Activated naive CD8-positive, alpha-beta T cell (primary cell): Measurements from ENCODE around the gene HERC2.
"Not testable (repeated sequence)": the region's sequence is repeated elsewhere in the genome, so short reads cannot be mapped to it uniquely, and the experiment has no call there.

ENCODE experiments used
- H3K27ac Mint-ChIP-seq: one replicate; pipeline ENCODE4 v1.8.0; 2021; ENCODE audit warnings: mixed read lengths
- H3K27me3 Mint-ChIP-seq: one replicate; pipeline ENCODE4 v1.8.0; 2021; ENCODE audit warnings: mixed read lengths
- H3K36me3 Mint-ChIP-seq: one replicate; pipeline ENCODE4 v1.8.0; 2021; ENCODE audit warnings: mixed read lengths
- H3K4me1 Mint-ChIP-seq: one replicate; pipeline ENCODE4 v1.8.0; 2021; ENCODE audit warnings: low read depth, mixed read lengths
- H3K4me3 Mint-ChIP-seq: one replicate; pipeline ENCODE4 v1.8.0; 2021; ENCODE audit warnings: mild to moderate bottlenecking, mixed read lengths
- H3K9me3 Mint-ChIP-seq: one replicate; pipeline ENCODE4 v1.8.0; 2021; ENCODE audit warnings: low read depth, mixed read lengths

HERC2 gene

DNA sequence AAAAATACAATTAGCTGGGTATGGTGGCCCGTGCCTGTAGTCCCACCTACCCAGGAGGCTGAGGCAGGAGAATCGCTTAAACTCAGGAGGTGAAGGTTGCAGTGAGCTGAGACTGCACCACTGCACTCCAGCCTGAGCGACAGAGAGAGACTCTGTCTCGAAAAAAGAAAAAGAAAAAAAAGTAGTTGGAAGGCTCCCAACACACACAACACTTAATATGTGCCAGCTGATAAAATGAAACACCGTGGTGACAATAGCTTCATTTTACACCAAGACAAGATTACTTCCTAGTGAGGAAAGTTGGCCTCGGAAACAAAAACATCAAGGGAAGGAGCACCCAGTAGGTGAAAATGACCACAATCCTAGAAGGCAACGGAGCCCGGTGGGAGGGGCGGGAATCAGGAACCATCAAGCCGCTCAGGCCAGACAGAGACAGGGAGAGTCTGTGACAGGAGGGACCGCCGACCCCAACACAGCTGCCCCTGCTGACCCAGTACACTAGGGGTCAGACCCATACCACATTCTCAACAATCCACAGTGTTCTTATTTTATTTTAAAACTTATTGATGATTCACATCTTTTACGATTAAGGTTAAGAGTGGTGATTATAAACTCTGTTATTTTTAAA is 168.4 kb downstream of the HERC2 start:
- Mint-ChIP-seq H3K27me3 (no peaks in the 10 kb centered on the region), H3K9me3 (no peaks in the 10 kb centered on the region), H3K36me3 (peaks cover 6% of the 10 kb centered on the region), H3K27ac (no peak overlapping the region), H3K4me3 (no peak overlapping the region), H3K4me1 (peaks cover 11% of the 10 kb centered on the region)

- H3K4me1 Mint-ChIP-seq: peaks cover 17% of the 10 kb centered on the region
- not testable (repeated sequence) for H3K36me3 Mint-ChIP-seq, H3K9me3 Mint-ChIP-seq, H3K27me3 Mint-ChIP-seq, H3K4me3 Mint-ChIP-seq
- peak overlapping the region; percentile 50 for H3K27ac Mint-ChIP-seq
Observed at GRCh38 chr15:28152538-28152923, 169.4 kb downstream of the HERC2 start.

GRCh38 chr15:28151864-28152537 is 170.0 kb downstream of the HERC2 start:
- H3K9me3 Mint-ChIP-seq, H3K4me3 Mint-ChIP-seq, H3K36me3 Mint-ChIP-seq, H3K27me3 Mint-ChIP-seq: not testable (repeated sequence)
- Mint-ChIP-seq H3K27ac (peak overlapping the region; percentile 50), H3K4me1 (peaks cover 17% of the 10 kb centered on the region)

GRCh38 chr15:28147801-28148200 is 174.2 kb downstream of the HERC2 start:
- H3K27ac Mint-ChIP-seq: peak overlapping the region; percentile 76
- no peaks in the 10 kb centered on the region for H3K9me3 Mint-ChIP-seq
- peaks cover 40% of the 10 kb centered on the region for H3K4me1 Mint-ChIP-seq
- no peaks in the 10 kb centered on the region for H3K27me3 Mint-ChIP-seq
- H3K4me3 Mint-ChIP-seq: no peak overlapping the region
- H3K36me3 Mint-ChIP-seq: peaks cover 26% of the 10 kb centered on the region

DNA sequence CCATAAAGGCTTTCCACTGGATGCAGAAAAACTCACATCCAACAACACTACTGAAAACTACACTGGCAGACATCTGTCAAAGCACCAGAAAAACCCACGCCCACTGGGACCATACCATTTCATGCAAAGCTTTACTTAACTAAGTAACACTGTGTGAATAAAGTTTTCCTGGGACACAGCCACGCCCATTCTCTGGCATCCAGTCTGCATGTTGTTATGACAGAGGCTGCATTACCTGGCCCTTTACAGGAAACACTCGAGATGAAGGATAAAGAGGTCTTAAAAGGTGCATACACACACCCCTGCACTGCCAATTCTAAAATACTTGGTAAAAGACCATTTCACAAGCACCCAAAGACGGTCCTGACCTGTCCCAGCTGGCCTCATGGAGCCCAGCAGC is 176.6 kb downstream of the HERC2 start:
- not testable (repeated sequence) for H3K27ac Mint-ChIP-seq, H3K9me3 Mint-ChIP-seq, H3K4me3 Mint-ChIP-seq, H3K27me3 Mint-ChIP-seq
- H3K4me1 Mint-ChIP-seq: peaks cover 32% of the 10 kb centered on the region
- H3K36me3 Mint-ChIP-seq: peaks cover 31% of the 10 kb centered on the region

DNA sequence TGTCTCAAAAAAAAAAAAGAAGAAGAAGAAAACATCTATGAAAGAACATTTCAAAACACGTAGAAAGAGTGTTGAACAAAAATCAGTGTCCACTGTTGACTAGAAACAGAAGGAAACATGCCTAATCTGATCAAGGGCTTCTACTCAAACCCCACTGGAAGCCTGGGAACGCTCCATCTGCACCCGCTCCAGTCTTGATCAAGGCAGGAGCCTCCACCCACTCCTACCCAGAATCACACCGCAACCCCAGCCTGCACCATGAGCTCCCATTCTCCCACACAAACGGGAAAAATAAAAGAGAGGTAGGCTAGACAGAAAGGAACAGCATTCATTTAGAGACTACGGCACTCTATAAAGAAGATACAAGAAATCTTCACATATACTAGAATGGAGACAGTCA is 181.9 kb downstream of the HERC2 start:
- no peaks in the 10 kb centered on the region for H3K9me3 Mint-ChIP-seq
- H3K4me3 Mint-ChIP-seq: no peak overlapping the region
- H3K27ac Mint-ChIP-seq: peak overlapping the region; percentile 12
- H3K4me1 Mint-ChIP-seq: peaks cover 49% of the 10 kb centered on the region
- H3K36me3 Mint-ChIP-seq: peaks cover 42% of the 10 kb centered on the region
- no peaks in the 10 kb centered on the region for H3K27me3 Mint-ChIP-seq

- peaks cover 44% of the 10 kb centered on the region for H3K36me3 Mint-ChIP-seq
Observed at GRCh38 chr15:28137408-28138039, 184.5 kb downstream of the HERC2 start.

DNA sequence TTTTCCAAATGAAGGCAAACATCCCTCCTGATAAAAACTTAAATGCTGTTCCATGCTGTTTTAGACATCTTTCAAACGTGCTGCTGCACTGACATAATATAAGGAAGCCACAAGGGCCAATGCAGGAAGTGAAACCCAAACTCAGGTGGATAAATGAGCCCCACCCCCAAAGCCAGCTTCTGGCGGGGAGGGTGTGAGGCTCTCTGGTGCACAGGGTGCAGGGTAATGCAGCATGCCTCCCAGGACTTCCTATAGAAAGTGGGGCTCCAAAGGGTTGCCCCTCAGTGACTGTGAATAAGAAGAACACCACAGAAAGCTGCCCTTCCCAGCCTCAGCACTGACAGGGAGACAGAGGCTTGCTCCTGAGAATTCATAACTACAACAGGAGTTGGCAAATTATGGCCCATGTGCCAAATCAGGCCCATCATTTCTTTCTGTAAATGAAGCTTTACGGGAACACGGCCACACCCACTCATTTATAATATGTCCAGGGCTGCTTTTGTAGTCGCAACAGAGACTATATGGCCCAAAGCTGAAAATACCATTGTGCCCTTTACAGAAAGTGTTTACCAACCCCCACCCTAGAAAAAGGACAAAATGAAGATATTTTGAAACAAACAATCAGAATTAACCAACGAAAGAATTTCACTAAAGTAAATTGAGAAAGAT is 185.6 kb downstream of the HERC2 start:
- peaks cover 57% of the 10 kb centered on the region for H3K4me1 Mint-ChIP-seq
- H3K4me3 Mint-ChIP-seq: peak overlapping the region; percentile 30
- peaks cover 38% of the 10 kb centered on the region for H3K36me3 Mint-ChIP-seq
- peak overlapping the region; percentile 79 for H3K27ac Mint-ChIP-seq
- H3K27me3 Mint-ChIP-seq, H3K9me3 Mint-ChIP-seq: not testable (repeated sequence)

More at GRCh38 chr15:28137408-28138039, 184.5 kb downstream of the HERC2 start:
- Mint-ChIP-seq H3K27ac (peak overlapping the region; percentile 72), H3K4me1 (peaks cover 57% of the 10 kb centered on the region)
- H3K27me3 Mint-ChIP-seq, H3K9me3 Mint-ChIP-seq, H3K4me3 Mint-ChIP-seq: not testable (repeated sequence)

GRCh38 chr15:28133281-28133680 is 188.7 kb downstream of the HERC2 start:
- Mint-ChIP-seq H3K9me3 (no peaks in the 10 kb centered on the region), H3K4me1 (peaks cover 49% of the 10 kb centered on the region), H3K4me3 (no peak overlapping the region), H3K27ac (no peak overlapping the region), H3K27me3 (no peaks in the 10 kb centered on the region), H3K36me3 (peaks cover 22% of the 10 kb centered on the region)

- Mint-ChIP-seq H3K27ac (no peak overlapping the region), H3K36me3 (peaks cover 19% of the 10 kb centered on the region), H3K9me3 (no peaks in the 10 kb centered on the region), H3K4me1 (peaks cover 45% of the 10 kb centered on the region), H3K27me3 (no peaks in the 10 kb centered on the region), H3K4me3 (no peak overlapping the region)
Observed at GRCh38 chr15:28132524-28133275, 189.3 kb downstream of the HERC2 start.

DNA sequence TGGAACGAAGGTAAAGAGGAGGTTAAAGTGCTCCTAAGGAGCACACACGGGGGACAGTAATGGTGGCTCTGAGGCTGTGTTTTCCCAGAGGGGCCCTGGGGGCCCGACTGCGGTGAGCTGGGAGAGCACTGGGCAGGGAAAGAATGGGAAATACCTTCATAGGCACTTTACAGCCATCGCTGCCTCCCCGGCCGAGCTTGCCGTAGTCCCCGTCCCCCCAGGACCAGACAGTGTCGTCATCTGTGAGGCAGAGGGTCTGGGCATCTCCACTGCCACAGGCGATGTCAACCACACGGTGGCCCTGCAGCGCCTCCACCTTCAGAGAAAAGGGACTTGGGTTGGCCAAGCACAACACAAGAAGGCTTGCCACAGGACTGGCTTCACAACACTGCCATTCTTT is 190.0 kb downstream of the HERC2 start:
- peaks cover 37% of the 10 kb centered on the region for H3K4me1 Mint-ChIP-seq
- H3K27me3 Mint-ChIP-seq: no peaks in the 10 kb centered on the region
- peaks cover 18% of the 10 kb centered on the region for H3K36me3 Mint-ChIP-seq
- no peaks in the 10 kb centered on the region for H3K9me3 Mint-ChIP-seq
- H3K4me3 Mint-ChIP-seq: no peak overlapping the region
- H3K27ac Mint-ChIP-seq: no peak overlapping the region

DNA sequence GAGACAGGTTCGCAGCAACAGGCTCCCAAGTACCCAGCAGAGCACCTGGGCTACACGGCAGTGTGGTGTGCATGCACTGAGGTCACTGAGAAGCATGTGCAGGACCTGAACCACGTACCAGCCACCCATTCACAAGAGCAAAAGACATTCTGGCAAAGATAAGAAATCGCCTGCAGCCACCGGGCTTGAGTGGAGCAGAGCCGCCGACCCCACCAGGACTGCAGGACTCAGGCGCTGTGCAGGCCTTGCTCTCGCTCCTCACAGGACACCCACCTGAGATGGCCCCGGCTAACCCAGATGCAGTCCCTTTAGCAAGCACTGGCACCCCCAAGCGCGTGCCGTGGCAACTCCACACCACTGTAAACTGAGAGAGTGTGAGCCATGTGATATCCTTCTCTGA is 190.6 kb downstream of the HERC2 start:
- Mint-ChIP-seq H3K4me3 (no peak overlapping the region), H3K36me3 (peaks cover 15% of the 10 kb centered on the region), H3K27me3 (no peaks in the 10 kb centered on the region), H3K27ac (no peak overlapping the region), H3K4me1 (peaks cover 32% of the 10 kb centered on the region), H3K9me3 (no peaks in the 10 kb centered on the region)

GRCh38 chr15:28130651-28131050 is 191.3 kb downstream of the HERC2 start:
- Mint-ChIP-seq H3K4me3 (no peak overlapping the region), H3K4me1 (peaks cover 26% of the 10 kb centered on the region), H3K36me3 (peaks cover 15% of the 10 kb centered on the region), H3K27me3 (no peaks in the 10 kb centered on the region), H3K9me3 (no peaks in the 10 kb centered on the region), H3K27ac (no peak overlapping the region)

- Mint-ChIP-seq H3K4me3 (no peak overlapping the region), H3K4me1 (peaks cover 16% of the 10 kb centered on the region), H3K9me3 (no peaks in the 10 kb centered on the region), H3K36me3 (peaks cover 11% of the 10 kb centered on the region), H3K27ac (no peak overlapping the region), H3K27me3 (no peaks in the 10 kb centered on the region)
Observed at GRCh38 chr15:28129231-28129848, 192.6 kb downstream of the HERC2 start.
